Kidney (tissue), 14 donors: ENCODE results near the gene S100A7. TPM values are rescaled to one million over a fixed set of nuclear protein-coding genes. Genes with fewer than 3 reads are reported as not detected.

Experiments
- DNase-seq, 5 donors: peaks; one replicate each; pipeline ENCODE4 v3.0.0-alpha.2; 2013 to 2020
- FAIRE-seq: peaks from 2 replicates; lab custom pipeline; 2012; peaks lifted over from hg19 to GRCh38; lab: Jason Lieb, UNC
- H3K27ac ChIP-seq, 2 donors: one replicate each; pipeline ENCODE4 v1.7.0; 2013; ENCODE audit warnings: low read depth in 2 of 2, low read length in 2 of 2, inconsistent platforms in 1 of 2
- H3K27me3 ChIP-seq: one replicate; pipeline ENCODE4 v1.7.1; 2013; ENCODE audit warnings: low read length, inconsistent platforms; ENCODE audit not compliant: control insufficient read depth, insufficient read depth
- H3K36me3 ChIP-seq, 3 donors: one replicate each; pipeline versions ENCODE4 v1.7.0 to v1.7.1; 2013; ENCODE audit warnings: low read length in 3 of 3, control low read depth in 1 of 3, inconsistent platforms in 1 of 3; ENCODE audit not compliant: insufficient read depth in 3 of 3, control insufficient read depth in 2 of 3
- H3K4me1 ChIP-seq, 3 donors: one replicate each; pipeline versions ENCODE4 v1.7.0 to v1.7.1; 2013; ENCODE audit warnings: low read length in 3 of 3, inconsistent platforms in 1 of 3, low read depth in 1 of 3; ENCODE audit not compliant: control insufficient read depth in 2 of 3, insufficient read depth in 2 of 3
- H3K4me3 ChIP-seq, 3 donors: one replicate each; pipeline versions ENCODE4 v1.7.0 to v1.8.1; 2013; ENCODE audit warnings: low read length in 3 of 3, control low read depth in 1 of 3, inconsistent platforms in 1 of 3
- H3K9ac ChIP-seq, 3 donors: one replicate each; pipeline versions ENCODE4 v1.7.0 to v1.7.1; 2013; ENCODE audit warnings: low read length in 3 of 3, control low read depth in 1 of 3, inconsistent platforms in 1 of 3
- H3K9me3 ChIP-seq, 3 donors: one replicate each; pipeline versions ENCODE4 v1.7.0 to v1.7.1; 2013; ENCODE audit warnings: low read length in 3 of 3, control low read depth in 1 of 3, inconsistent platforms in 1 of 3; ENCODE audit not compliant: control insufficient read depth in 2 of 3, insufficient read depth in 1 of 3
- intact Hi-C: fragments of 100-400 bp; cut with DNase I; formaldehyde crosslinking; loops from one replicate; pipeline ENCODE4 v1.11.1; 2022
- polyA plus RNA-seq: library from polyadenylated mRNA; stranded (reverse); fragments of 350-450 nt; fragmentation: Illumina TruSeq; extraction: RNeasy Lipid Tissue Mini Kit (QIAGEN cat#74804); gene quantifications from one replicate; pipeline ENCODE4 v1.2.3, GENCODE V29; 2014; ENCODE audit warnings: low read depth, low replicate concordance; ENCODE audit not compliant: insufficient read depth
- total RNA-seq: library from RNA; stranded (reverse); fragmentation: NEBNext Ultra II Directional; extraction: Animal tissue kit (Norgen Biotek cat#: 25700); gene quantifications from one replicate; pipeline ENCODE4 v1.2.1, GENCODE V29; 2021
- TF ChIP-seq, protein P1 (sequence below): IDR thresholded peaks from 3 replicates; pipeline ENCODE4 v1.5.1; 2012; ENCODE audit warnings: mild to moderate bottlenecking, moderate library complexity, borderline replicate concordance; ENCODE audit not compliant: insufficient read depth; ENCODE audit errors: extremely low read depth
- donor health status: control.
- donor health status: control.
- donor health status: control.
- donor health status: control.
- donor health status: control.
- donor health status: DM: yes; HTN: yes; CAD: no.
- donor health status: Normal renal cell carcinoma (clear cell type).

S100A7 gene
- total and polyA plus RNA-seq, 2 donors from 2014 or later, result not detected

DNA sequence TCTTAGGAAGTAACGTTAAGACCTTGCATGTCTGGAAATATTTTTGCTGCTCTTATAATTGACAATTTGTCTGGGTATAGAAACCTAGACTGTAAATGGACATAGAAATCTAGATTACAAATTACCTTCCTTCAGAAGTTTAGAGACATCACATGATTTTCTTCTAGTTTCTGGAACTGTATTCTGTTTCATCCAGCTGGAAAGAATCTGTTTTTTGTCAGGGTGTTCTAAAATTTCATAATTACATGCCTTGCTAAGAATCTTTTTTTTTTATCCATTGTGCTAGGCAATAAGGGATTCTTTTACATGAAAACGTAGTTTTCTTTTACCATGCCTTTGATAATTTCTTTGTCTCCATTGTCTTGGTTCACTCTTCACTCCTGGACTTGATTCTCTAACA lies 20.7 kb upstream of the S100A7 start:
- Histone ChIP-seq H3K4me3 (no peak overlapping the region), H3K27ac (no peak overlapping the region), H3K4me1 (no peaks in the 10 kb centered on the region), H3K27me3 (no peaks in the 10 kb centered on the region), H3K36me3 (no peaks in the 10 kb centered on the region), H3K9me3 (no peaks in the 10 kb centered on the region), H3K9ac (no peak overlapping the region)
- intact Hi-C loops, result no loop called here
- TF ChIP-seq, protein P1, sequence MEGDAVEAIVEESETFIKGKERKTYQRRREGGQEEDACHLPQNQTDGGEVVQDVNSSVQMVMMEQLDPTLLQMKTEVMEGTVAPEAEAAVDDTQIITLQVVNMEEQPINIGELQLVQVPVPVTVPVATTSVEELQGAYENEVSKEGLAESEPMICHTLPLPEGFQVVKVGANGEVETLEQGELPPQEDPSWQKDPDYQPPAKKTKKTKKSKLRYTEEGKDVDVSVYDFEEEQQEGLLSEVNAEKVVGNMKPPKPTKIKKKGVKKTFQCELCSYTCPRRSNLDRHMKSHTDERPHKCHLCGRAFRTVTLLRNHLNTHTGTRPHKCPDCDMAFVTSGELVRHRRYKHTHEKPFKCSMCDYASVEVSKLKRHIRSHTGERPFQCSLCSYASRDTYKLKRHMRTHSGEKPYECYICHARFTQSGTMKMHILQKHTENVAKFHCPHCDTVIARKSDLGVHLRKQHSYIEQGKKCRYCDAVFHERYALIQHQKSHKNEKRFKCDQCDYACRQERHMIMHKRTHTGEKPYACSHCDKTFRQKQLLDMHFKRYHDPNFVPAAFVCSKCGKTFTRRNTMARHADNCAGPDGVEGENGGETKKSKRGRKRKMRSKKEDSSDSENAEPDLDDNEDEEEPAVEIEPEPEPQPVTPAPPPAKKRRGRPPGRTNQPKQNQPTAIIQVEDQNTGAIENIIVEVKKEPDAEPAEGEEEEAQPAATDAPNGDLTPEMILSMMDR, result no peak
- no peak for DNase-seq
- no peak for FAIRE-seq

DNA sequence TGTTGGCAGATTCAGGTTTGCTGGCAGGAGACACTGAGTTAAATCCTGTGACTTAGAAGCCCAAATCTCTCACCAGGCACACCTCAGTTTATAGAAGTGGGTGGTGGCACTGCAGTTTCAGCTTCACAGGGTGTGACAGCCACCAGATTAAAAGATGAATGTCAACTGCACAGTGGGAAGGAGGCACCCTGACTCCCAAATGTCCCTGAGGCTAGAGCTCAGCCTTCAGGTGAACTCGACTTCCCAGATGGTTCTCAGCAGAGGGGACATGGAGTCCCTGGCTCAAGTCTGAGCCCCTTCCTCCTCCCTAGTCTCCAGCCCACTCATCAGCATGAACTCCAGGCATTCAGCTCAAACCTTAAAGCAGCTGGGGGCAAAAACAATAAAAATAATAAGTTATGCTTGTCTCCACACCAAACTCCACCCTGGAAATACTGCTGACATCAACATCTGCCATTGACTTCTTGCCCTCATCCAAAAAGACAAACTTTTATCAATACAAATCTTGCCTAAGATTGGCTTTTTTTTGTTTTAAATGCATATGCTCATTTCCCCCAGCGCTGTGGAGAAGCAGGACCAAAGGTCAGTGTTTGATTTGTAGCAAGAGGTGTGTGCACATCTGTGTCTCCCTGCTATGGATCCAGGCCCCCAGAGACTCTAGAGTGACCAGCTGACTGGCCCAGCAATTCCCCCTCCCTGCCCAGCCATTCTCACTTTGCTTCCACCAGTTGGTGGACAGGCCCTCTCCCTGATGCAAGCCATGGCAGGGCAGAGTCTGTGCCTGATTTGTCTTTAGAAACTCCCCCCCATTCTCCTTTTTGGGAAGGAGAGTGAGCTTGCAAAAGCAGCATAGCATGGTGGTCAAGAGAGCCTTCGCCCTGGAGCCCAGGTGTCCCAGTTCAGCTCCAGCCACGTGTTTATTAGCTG lies 18.5 kb upstream of the S100A7 start:
- Histone ChIP-seq H3K36me3 (no peaks in the 10 kb centered on the region), H3K4me1 (no peaks in the 10 kb centered on the region), H3K9me3 (no peaks in the 10 kb centered on the region), H3K4me3 (no peak overlapping the region), H3K27ac (no peak overlapping the region), H3K27me3 (no peaks in the 10 kb centered on the region), H3K9ac (no peak overlapping the region)
- TF ChIP-seq, protein P1, result no peak
- no peak for FAIRE-seq
- intact Hi-C loops, result no loop called here
- no peak for DNase-seq

DNA sequence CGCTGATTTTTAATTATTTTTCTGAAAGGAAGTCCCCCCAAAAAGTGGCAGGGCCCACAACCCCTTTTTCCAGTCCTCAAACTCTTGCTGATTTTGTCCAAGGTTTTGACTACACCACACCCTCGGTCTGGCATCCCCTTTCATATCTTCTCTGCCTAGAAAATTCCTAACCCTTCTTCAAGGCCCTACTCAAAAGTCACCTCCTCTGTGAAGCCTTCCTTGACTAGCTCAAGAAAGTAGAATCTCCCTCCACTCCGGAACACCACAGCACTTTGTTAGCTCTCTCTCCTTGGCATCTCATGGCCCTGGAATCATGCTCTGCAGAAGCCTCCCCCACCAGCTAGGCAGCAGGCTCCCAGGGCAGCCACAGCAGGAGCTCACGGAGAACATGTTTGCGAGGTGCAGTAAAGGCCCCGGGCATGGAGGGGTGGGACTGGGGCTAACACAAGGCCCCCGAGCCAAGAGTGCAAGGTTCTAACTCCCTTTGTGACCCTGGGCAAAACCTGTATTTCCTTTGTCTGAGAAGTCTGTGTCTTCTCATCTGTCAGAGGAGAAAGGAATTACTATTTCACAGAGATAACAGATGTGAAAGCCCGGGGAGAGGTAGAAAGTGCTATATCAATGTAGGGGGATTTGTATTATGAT lies 17.7 kb upstream of the S100A7 start:
- no peak for FAIRE-seq

More for the DNA sequence above, 17.7 kb upstream of the S100A7 start:
- Histone ChIP-seq H3K9me3 (no peaks in the 10 kb centered on the region), H3K4me1 (no peaks in the 10 kb centered on the region), H3K36me3 (no peaks in the 10 kb centered on the region), H3K27ac (no peak overlapping the region), H3K27me3 (no peaks in the 10 kb centered on the region), H3K9ac (no peak overlapping the region), H3K4me3 (no peak overlapping the region)
- no peak for DNase-seq
- TF ChIP-seq, protein P1, result no peak
- intact Hi-C loops, result no loop called here
